ENCODE results near the gene ZC3HAV1.

- TF ChIP-seq ATF3 (CRISPR knock-in tag; conservative IDR thresholded peaks at IDR 0.05): no peak
- no peak for TF ChIP-seq CTCF (IDR thresholded peaks at IDR 0.05)
- no peak for TF ChIP-seq CBFB (CRISPR knock-in tag; IDR thresholded peaks at IDR 0.05; ENCODE audit: low read depth)
- no peak for TF ChIP-seq USF2 (CRISPR knock-in tag; IDR thresholded peaks at IDR 0.05)
- TF ChIP-seq NR3C1 (CRISPR knock-in tag; conservative IDR thresholded peaks at IDR 0.05; ENCODE audit: low read depth): no peak
- TF ChIP-seq ZBTB43 (CRISPR knock-in tag; IDR thresholded peaks at IDR 0.05): no peak
- TF ChIP-seq ARID4B (CRISPR knock-in tag; IDR thresholded peaks at IDR 0.05; ENCODE audit: borderline replicate concordance): no peak
Observed at GRCh38 chr7:139132887-139133286, 23.4 kb upstream of the ZC3HAV1 start.

All from WTC11 (cell line).